DMS153 (cell line): ENCODE measurements around the gene C11orf16.
"Not testable (repeated sequence)": the region's sequence is repeated elsewhere in the genome, so short reads cannot be mapped to it uniquely, and the experiment has no call there.

Experiments
- DNase-seq: peaks from one replicate; lab custom pipeline; 2025; lab: John Stamatoyannopoulos, UW

The C11orf16 gene

DNA sequence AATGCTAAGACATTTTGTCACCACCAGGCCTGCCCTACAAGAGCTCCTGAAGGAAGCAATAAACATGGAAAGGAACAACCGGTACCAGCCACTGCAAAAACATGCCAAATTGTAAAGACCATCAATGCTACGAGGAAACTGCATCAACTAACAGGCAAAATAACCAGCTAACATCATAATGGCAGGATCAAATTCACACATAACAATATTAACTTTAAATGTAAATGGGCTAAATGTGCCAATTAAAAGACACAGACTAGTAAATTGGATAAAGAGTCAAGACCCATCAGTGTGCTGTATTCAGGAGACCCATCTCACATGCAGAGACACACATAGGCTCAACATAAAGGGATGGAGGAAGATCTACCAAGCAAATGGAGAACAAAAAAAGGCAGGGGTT, 41.6 kb downstream of the C11orf16 start:
- not testable (repeated sequence) for DNase-seq

DNA sequence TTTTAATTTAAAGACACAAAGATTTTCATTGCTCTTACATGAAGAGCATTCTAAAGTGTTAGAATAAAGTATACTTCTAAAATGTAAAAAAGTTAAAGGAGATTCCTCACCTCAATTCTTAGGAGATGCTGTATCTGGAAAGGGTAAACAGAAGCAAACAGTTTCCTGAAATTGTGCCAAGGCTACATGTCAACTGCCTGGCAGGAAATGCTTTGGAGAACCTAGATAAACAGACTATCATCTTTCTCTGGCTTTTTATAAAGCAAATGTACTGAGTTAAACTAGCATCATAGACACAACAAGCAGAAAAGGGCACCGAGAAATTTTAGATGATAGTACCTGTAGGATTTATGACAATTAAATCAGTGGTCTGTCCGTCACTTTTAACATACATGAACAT, 46.4 kb downstream of the C11orf16 start:
- DNase-seq: peak; percentile 60

DNA sequence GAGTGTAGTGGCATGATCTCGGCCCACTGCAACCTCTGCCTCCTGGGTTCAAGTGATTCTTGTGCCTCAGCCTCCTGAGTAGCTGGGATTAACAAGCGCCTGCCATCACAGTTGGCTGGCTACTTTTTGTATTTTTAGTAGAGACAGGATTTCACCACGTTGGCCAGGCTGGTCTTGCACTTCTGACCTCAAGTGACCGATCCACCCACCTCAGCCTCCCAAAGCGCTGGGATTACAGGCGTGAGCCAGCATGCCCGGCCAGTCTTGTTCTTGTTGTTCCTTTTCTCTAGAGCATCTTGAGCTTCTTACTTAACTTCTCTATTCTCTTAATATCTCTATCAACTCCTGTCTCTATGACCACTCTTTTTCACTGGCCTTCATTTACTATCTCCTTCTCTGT, 51.2 kb downstream of the C11orf16 start:
- not testable (repeated sequence) for DNase-seq

DNA sequence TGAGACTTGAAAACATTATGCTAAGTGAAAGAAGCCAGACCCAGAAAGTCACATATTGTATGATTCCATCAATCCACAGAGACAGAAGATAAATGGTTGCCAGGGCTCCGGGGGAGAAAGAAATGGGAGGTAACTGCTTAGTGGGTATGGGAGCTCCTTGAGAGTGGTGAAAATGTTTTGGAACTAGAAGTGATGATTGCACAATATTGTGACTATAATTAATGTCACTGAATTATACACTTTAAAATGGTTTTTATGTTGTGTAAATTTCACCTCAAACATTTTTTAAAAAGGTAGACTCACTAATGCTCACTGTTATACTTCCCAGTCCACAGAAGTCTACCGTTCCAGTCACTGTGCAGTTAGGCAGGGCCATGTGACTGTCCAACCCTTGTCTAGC, 54.0 kb downstream of the C11orf16 start:
- DNase-seq: no peak

DNA sequence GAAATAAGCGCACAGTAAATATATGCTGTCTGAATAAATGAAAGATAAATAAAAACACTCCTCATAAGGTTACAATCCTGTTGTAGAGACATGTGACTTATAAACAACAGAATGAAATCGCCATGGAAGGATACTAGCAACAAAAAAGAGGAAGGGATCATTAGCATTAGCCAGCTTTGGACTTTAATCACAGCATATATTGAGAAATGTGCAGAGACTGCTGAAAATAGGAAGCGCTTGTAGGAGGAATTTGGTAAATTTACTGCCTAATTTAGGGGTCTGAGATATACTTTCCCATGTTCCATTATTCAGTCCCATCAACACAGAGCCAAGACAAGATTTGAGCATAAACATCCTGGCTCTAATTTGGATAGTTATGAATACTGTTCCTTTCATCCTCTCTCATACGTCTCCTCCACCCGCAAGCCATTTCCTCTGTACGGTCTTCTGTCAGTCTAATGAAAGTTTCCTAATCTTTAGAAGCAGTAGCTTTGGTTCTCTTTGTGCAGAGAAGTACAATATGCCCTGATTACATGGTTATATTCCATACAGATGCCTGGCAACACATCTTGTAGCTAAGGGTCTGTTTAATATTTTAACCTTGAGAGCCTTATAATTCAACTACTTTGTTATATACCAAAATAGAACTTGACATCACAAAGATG, 58.9 kb downstream of the C11orf16 start:
- no peak for DNase-seq

DNA sequence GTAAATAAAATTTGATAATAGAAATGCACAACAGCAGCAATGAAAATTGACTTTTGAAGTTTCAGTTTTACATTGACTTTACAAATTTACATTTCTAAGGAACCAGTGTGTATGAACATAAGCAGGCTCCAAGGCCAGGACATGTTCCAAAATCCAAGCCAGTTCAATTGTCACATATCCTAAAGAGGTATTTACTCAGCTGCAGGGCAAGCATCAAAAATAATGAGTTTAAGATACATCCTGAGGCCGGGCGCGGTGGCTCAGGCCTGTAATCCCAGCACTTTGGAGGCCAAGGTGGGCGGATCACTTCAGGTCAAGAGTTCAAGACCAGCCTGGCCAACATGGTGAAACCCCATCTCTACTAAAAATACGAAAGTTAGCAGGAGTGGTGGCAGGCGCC, 60.8 kb downstream of the C11orf16 start:
- no peak for DNase-seq

DNA sequence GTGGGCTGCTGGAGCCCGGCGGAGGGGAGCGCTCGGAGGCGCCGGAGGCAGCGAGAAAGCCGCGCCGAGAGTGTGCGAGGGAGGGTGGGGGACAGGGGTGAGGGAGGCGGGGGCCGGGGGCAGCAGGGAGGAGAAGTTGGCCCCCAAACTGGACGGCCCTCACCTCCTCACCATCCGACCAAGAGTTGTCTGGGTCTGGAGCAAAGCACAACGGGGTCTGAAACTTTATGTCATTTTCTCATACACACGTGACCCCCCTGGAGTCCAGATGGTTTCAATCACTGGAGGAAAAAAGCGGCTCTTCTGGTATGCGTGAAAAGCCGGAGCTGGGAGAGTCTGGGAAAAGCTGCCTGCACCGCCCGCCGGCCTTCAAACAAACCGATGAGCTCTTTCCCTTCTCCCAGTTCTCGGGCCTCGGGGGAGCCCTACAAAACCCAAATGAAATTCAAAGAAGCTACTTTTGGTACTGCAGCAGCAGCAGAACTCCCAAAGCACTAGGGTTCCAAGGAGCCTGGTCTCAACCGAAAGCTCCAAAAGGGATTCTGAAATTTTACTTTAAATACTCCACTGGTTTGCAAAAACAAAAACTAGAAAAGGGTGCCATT, 61.5 kb downstream of the C11orf16 start:
- DNase-seq: no peak

DNA sequence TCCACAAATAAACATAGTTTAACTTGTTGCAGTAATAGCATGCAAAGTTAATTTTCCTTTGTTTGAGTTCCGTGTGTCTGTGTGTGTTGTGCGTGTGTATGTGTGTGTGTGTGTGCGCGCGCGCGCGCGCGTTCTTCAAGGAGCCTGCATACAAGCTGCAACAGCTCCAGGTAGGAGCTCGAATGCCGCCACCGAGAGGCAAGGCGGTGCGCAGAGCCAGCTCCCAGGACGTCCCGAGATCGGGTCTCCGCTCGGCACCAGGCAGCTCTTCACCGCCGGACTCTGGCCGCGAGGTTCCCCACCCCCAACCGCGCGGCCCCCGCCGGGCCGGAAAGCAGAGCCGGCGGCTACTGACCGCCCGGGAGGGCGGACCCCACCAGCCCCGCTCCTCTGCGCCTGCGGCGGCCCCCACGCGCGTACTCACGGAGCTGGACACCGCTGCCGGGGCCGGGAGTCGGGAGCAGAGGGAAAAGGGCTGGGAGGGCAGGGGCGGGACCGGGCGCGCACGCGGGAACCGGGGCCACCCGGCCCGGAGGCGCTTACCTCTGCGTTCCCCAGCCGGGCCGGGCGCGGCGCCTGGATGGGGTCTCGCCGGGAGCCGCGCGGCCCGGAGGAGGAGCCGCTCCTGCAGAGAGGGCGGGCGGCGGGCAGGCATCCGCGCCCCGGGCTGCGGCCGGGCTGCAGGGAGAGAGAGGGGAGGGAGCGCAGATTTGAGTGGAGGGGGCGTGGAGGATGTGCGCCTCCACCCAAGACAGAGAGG, 62.2 kb downstream of the C11orf16 start:
- peak; percentile 20 for DNase-seq
